Progenitor cell of endocrine pancreas (in vitro differentiated cells): ENCODE measurements around the gene GLI2. TPM values are rescaled to one million over a fixed set of nuclear protein-coding genes. Genes with fewer than 3 reads are reported as not detected.

Source experiments
- DNase-seq: peaks from one replicate; pipeline ENCODE4 v3.0.0; 2021; ENCODE audit warnings: low spot score; ENCODE audit not compliant: unreplicated experiment
- H3K27ac Mint-ChIP-seq: 2 replicates; pipeline ENCODE4 v1.8.0; 2021; ENCODE audit warnings: mild to moderate bottlenecking, moderate library complexity, mixed read lengths
- H3K27me3 Mint-ChIP-seq: 2 replicates; pipeline ENCODE4 v1.8.0; 2021; ENCODE audit warnings: mixed read lengths
- H3K36me3 Mint-ChIP-seq: 2 replicates; pipeline ENCODE4 v1.8.0; 2022; ENCODE audit warnings: mixed read lengths; ENCODE audit not compliant: insufficient read depth
- H3K4me1 Mint-ChIP-seq: 2 replicates; pipeline ENCODE4 v1.8.0; 2021; ENCODE audit warnings: low read depth, mixed read lengths
- H3K4me3 Mint-ChIP-seq: 2 replicates; pipeline ENCODE4 v1.8.0; 2021; ENCODE audit warnings: low read depth, mild to moderate bottlenecking, moderate library complexity, mixed read lengths
- H3K9me3 Mint-ChIP-seq: 2 replicates; pipeline ENCODE4 v1.8.0; 2021; ENCODE audit warnings: low read depth, mixed read lengths
- CTCF ChIP-seq: fragments of 200-600 bp; sonication (generic); IDR thresholded peaks from one replicate; pipeline ENCODE4 v1.5.0; 2021; ENCODE audit warnings: antibody characterized with exemption, mild to moderate bottlenecking; ENCODE audit not compliant: unreplicated experiment
- total RNA-seq: library from RNA; stranded (reverse); gene quantifications from 2 replicates; pipeline ENCODE4 v1.2.1, GENCODE V29; 2021

The GLI2 gene
- total RNA-seq, 1 donor from 2014 or later, result 2.3 TPM

GRCh38 chr2:120771111-120771780 is 35.6 kb downstream of the GLI2 start:
- Mint-ChIP-seq H3K4me1 (peaks cover under 1% of the 10 kb centered on the region), H3K9me3 (no peaks in the 10 kb centered on the region), H3K4me3 (no peak overlapping the region), H3K27ac (no peak overlapping the region), H3K36me3 (no peaks in the 10 kb centered on the region), H3K27me3 (peaks cover 74% of the 10 kb centered on the region)
- TF ChIP-seq CTCF, result no peak
- DNase-seq, result no peak

- Mint-ChIP-seq H3K27ac (no peak overlapping the region), H3K36me3 (no peaks in the 10 kb centered on the region), H3K4me3 (no peak overlapping the region), H3K27me3 (peaks cover 70% of the 10 kb centered on the region), H3K9me3 (no peaks in the 10 kb centered on the region), H3K4me1 (no peaks in the 10 kb centered on the region)
- no peak for TF ChIP-seq CTCF
- DNase-seq, result no peak
These were observed 36.1 kb downstream of the GLI2 start for GRCh38 chr2:120771781-120772208.

- Mint-ChIP-seq H3K4me3 (no peak overlapping the region), H3K9me3 (no peaks in the 10 kb centered on the region), H3K4me1 (no peaks in the 10 kb centered on the region), H3K27me3 (peaks cover 68% of the 10 kb centered on the region), H3K36me3 (no peaks in the 10 kb centered on the region), H3K27ac (no peak overlapping the region)
- no peak for DNase-seq
- no peak for TF ChIP-seq CTCF
These were observed 36.6 kb downstream of the GLI2 start for GRCh38 chr2:120772261-120772660.

GRCh38 chr2:120773186-120773800 is 37.6 kb downstream of the GLI2 start:
- Mint-ChIP-seq H3K27ac (no peak overlapping the region), H3K4me3 (no peak overlapping the region), H3K9me3 (no peaks in the 10 kb centered on the region), H3K4me1 (no peaks in the 10 kb centered on the region), H3K27me3 (peaks cover 61% of the 10 kb centered on the region), H3K36me3 (no peaks in the 10 kb centered on the region)
- TF ChIP-seq CTCF, result no peak
- no peak for DNase-seq

- Mint-ChIP-seq H3K27ac (no peak overlapping the region), H3K4me1 (no peaks in the 10 kb centered on the region), H3K9me3 (no peaks in the 10 kb centered on the region), H3K27me3 (peaks cover 49% of the 10 kb centered on the region), H3K4me3 (no peak overlapping the region), H3K36me3 (no peaks in the 10 kb centered on the region)
- no peak for DNase-seq
- no peak for TF ChIP-seq CTCF
These were observed 39.0 kb downstream of the GLI2 start for GRCh38 chr2:120774557-120775160.
